Raji (cell line): Measurements from ENCODE around the gene CAST.

Experiments used
- POLR2A ChIP-seq: IDR thresholded peaks from 2 replicates; pipeline ENCODE4 v1.6.1; 2011; ENCODE audit warnings: low read depth, low read length, control low read depth; ENCODE audit not compliant: insufficient read depth

The CAST gene

GRCh38 chr5:96818125-96818788 is 156.1 kb downstream of the CAST start:
- no peak for TF ChIP-seq POLR2A

- TF ChIP-seq POLR2A = no peak
Observed at GRCh38 chr5:96819806-96820205, 157.6 kb downstream of the CAST start.

GRCh38 chr5:96821260-96821916 is 159.2 kb downstream of the CAST start:
- no peak for TF ChIP-seq POLR2A

GRCh38 chr5:96822686-96823459 is 160.7 kb downstream of the CAST start:
- no peak for TF ChIP-seq POLR2A

GRCh38 chr5:96823900-96824380 is 161.8 kb downstream of the CAST start:
- TF ChIP-seq POLR2A = no peak
